A549 (cell line): Measurements from ENCODE around the gene CHFR.

Source experiments
- CTCF ChIP-seq: fragments of >200 bp; sonication (Bioruptor Twin); formaldehyde crosslinking; IDR thresholded peaks from 3 replicates; pipeline ENCODE4 v1.5.1; 2016
- E2F6 ChIP-seq: IDR thresholded peaks from 2 replicates; pipeline ENCODE4 v1.6.1; 2012; ENCODE audit warnings: low read depth, borderline replicate concordance
- ELK1 ChIP-seq: fragments of 150-350 bp; IDR thresholded peaks from 2 replicates; pipeline ENCODE4 v1.6.1; 2014; ENCODE audit warnings: low read depth, mild to moderate bottlenecking, low read length
- HDAC2 ChIP-seq: fragments of 200-600 bp; sonication (generic); IDR thresholded peaks from 2 replicates; pipeline ENCODE4 v1.6.1; 2016
- HEYL ChIP-seq: fragments of 250-450 bp; sonication (Bioruptor Pico); IDR thresholded peaks from 2 replicates; pipeline ENCODE4 v1.8.0; 2021; ENCODE audit warnings: mild to moderate bottlenecking, moderate library complexity
- HMGXB4 ChIP-seq: fragments of 250-450 bp; sonication (Bioruptor Pico); IDR thresholded peaks from 2 replicates; pipeline ENCODE4 v1.5.0; 2021; ENCODE audit warnings: mild to moderate bottlenecking, moderate library complexity, borderline replicate concordance
- NPAS2 ChIP-seq: fragments of 250-450 bp; sonication (Bioruptor Pico); IDR thresholded peaks from 2 replicates; pipeline ENCODE4 v1.8.0; 2022; ENCODE audit warnings: mild to moderate bottlenecking, moderate library complexity, borderline replicate concordance
- POLR2A ChIP-seq: IDR thresholded peaks from 2 replicates; pipeline ENCODE4 v1.6.1; 2012; ENCODE audit warnings: mild to moderate bottlenecking, low read length
- REST ChIP-seq: fragments of 200-600 bp; sonication (generic); IDR thresholded peaks from 2 replicates; pipeline ENCODE4 v1.6.1; 2016; ENCODE audit warnings: antibody characterized with exemption, mild to moderate bottlenecking, moderate library complexity
- SREBF2 ChIP-seq: fragments of 450-650 bp; IDR thresholded peaks from 2 replicates; pipeline ENCODE4 v1.6.1; 2014; ENCODE audit warnings: mild to moderate bottlenecking, moderate library complexity

DNA sequence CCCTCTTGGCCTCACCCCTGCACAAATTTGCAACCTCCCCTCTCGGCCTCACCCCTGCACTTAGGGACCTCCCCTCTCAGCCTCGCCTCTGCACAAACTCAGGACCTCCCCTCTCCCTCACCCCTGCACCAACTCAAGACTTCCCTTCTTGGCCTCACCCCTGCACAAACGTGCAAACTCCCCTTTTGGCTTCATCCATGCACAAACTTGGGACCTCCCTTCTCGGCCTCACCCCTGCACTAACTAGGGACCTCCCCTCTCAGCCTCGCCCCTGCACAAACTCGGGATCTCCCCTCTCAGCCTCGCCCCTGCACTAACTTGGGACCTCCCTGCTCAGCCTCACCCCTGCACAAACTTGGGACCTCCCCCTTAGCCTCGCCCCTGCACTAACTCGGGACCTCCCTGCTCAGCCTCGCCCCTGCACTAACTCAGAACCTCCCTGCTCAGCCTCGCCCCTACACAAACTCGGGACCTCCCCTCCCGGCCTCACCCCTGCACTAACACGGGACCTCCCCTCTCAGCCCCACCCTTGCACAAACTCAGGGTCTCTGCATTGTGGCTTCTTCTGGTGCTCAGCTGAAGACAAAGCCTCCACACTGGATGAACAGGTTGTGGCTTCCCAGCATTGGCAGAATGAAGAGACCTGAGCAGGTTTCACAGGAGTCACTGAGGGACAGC, 47.7 kb downstream of the CHFR start:
- no peak for TF ChIP-seq ELK1
- TF ChIP-seq HDAC2: no peak
- TF ChIP-seq CTCF: no peak
- no peak for TF ChIP-seq SREBF2
- TF ChIP-seq REST: no peak
- no peak for TF ChIP-seq HMGXB4 (CRISPR knock-in tag)
- no peak for TF ChIP-seq NPAS2 (CRISPR knock-in tag)
- no peak for TF ChIP-seq HEYL (CRISPR knock-in tag)
- no peak for TF ChIP-seq POLR2A
- TF ChIP-seq E2F6: no peak
